ENCODE data around the gene SH3BP4. TPM values are rescaled to one million over a fixed set of nuclear protein-coding genes. Genes with fewer than 3 reads are reported as not detected.

The SH3BP4 gene
- total and polyA plus RNA-seq, 2 of the 13 experiments (the other 11 are each of a cell fraction or from before 2014, with no cell fraction given): 34.6 to 99.1 TPM

DNA sequence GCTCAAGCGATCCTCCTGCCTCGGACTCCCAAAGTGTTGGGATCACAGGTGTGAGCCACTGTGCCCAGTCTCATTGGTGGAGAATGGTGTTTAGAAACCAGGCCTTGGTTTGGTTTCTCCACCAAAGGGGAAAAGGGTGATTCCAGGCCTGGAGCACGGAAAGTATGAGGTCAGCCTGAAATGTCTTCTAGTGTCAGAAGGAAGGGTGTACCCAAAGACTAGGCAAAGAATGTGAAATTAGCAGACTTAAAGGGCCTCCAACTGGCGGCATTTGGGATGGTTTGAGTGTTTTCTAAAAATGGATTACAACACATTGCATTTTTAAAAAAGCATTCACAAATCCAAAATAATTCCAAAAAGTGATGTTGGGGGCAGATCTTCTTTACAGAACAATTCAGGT, 139.6 kb downstream of the SH3BP4 start:
- H2AFZ ChIP-seq (ENCODE audit: low read length): no peak overlapping the region
- no TSS peak for BruUV-seq (replicated peaks)
- no peak overlapping the region for H3K4me3 ChIP-seq (replicated peaks in 1 of 3; ENCODE audit: insufficient read depth in 1 of 3, low read depth in 2 of 3, low read length in 3 of 3)
- WGBS (ENCODE audit: low lambda C conversion rate): 71% methylated on average over 4 of the region's 4 CpGs
- intact Hi-C loops (cut with micrococcal nuclease; ENCODE audit: unreplicated experiment): no loop called here
- no peak overlapping the region for H3K9ac ChIP-seq (ENCODE audit: insufficient read depth, low read depth, low read length)
- no peak for DNase-seq (ENCODE audit: low spot score)
- ATAC-seq: no peak
- no peak overlapping the region for H3K27ac ChIP-seq (ENCODE audit: extremely low read length, insufficient read depth, low read length)
- POLR2A ChIA-PET: no interaction called here
- peaks cover 21% of the 10 kb centered on the region for H3K4me1 ChIP-seq (ENCODE audit: insufficient read depth, low read length)
- H3K36me3 ChIP-seq (replicated peaks in 1 of 2; ENCODE audit: control insufficient read depth in 1 of 2, insufficient read depth in 2 of 2, low read length in 2 of 2): no peaks in the 10 kb centered on the region
- in situ Hi-C loops (cut with HindIII; ENCODE audit: extremely low pct_ligation_motif_present, low pct_unique_long_range_greater_than_20kb): no loop called here
- H4K20me1 ChIP-seq (ENCODE audit: insufficient read depth, low read length): no peaks in the 10 kb centered on the region
- FAIRE-seq: no peak
- H3K79me2 ChIP-seq (ENCODE audit: insufficient read depth, low read length): no peaks in the 10 kb centered on the region
- H3K4me2 ChIP-seq (ENCODE audit: low read depth, low read length): no peak overlapping the region
- CTCF ChIA-PET (ENCODE audit: low intra/inter-chr PET ratio, low total read pairs): no interaction called here
- no peaks in the 10 kb centered on the region for H3K9me3 ChIP-seq (ENCODE audit: low read length)
- peaks cover 2 to 49% of the 10 kb centered on the region in 2 experiments; a peak in 4 of 5 replicates for H3K27me3 ChIP-seq (ENCODE audit: control insufficient read depth in 1 of 2, insufficient read depth in 2 of 2, low read length in 2 of 2)
- TF ChIP-seq, protein P1, sequence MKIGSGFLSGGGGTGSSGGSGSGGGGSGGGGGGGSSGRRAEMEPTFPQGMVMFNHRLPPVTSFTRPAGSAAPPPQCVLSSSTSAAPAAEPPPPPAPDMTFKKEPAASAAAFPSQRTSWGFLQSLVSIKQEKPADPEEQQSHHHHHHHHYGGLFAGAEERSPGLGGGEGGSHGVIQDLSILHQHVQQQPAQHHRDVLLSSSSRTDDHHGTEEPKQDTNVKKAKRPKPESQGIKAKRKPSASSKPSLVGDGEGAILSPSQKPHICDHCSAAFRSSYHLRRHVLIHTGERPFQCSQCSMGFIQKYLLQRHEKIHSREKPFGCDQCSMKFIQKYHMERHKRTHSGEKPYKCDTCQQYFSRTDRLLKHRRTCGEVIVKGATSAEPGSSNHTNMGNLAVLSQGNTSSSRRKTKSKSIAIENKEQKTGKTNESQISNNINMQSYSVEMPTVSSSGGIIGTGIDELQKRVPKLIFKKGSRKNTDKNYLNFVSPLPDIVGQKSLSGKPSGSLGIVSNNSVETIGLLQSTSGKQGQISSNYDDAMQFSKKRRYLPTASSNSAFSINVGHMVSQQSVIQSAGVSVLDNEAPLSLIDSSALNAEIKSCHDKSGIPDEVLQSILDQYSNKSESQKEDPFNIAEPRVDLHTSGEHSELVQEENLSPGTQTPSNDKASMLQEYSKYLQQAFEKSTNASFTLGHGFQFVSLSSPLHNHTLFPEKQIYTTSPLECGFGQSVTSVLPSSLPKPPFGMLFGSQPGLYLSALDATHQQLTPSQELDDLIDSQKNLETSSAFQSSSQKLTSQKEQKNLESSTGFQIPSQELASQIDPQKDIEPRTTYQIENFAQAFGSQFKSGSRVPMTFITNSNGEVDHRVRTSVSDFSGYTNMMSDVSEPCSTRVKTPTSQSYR (CRISPR knock-in tag; IDR thresholded peaks at IDR 0.05; ENCODE audit: borderline replicate concordance): no peak
- TF ChIP-seq RBM22 (optimal IDR thresholded peaks at IDR 0.05; ENCODE audit: low read length) (no peak), MEIS2 (CRISPR knock-in tag; IDR thresholded peaks at IDR 0.05) (no peak), RFXANK (CRISPR knock-in tag; IDR thresholded peaks at IDR 0.05) (no peak), ZNF570 (CRISPR knock-in tag; IDR thresholded peaks at IDR 0.05; ENCODE audit: borderline replicate concordance) (no peak), PTBP1 (IDR thresholded peaks at IDR 0.05; ENCODE audit: low read depth, low read length, poor library complexity, severe bottlenecking) (no peak), TCF7 (IDR thresholded peaks at IDR 0.05; ENCODE audit: low read depth) (no peak), SP2 (CRISPR knock-in tag; IDR thresholded peaks at IDR 0.05) (no peak)
- TF ChIP-seq, protein P2, sequence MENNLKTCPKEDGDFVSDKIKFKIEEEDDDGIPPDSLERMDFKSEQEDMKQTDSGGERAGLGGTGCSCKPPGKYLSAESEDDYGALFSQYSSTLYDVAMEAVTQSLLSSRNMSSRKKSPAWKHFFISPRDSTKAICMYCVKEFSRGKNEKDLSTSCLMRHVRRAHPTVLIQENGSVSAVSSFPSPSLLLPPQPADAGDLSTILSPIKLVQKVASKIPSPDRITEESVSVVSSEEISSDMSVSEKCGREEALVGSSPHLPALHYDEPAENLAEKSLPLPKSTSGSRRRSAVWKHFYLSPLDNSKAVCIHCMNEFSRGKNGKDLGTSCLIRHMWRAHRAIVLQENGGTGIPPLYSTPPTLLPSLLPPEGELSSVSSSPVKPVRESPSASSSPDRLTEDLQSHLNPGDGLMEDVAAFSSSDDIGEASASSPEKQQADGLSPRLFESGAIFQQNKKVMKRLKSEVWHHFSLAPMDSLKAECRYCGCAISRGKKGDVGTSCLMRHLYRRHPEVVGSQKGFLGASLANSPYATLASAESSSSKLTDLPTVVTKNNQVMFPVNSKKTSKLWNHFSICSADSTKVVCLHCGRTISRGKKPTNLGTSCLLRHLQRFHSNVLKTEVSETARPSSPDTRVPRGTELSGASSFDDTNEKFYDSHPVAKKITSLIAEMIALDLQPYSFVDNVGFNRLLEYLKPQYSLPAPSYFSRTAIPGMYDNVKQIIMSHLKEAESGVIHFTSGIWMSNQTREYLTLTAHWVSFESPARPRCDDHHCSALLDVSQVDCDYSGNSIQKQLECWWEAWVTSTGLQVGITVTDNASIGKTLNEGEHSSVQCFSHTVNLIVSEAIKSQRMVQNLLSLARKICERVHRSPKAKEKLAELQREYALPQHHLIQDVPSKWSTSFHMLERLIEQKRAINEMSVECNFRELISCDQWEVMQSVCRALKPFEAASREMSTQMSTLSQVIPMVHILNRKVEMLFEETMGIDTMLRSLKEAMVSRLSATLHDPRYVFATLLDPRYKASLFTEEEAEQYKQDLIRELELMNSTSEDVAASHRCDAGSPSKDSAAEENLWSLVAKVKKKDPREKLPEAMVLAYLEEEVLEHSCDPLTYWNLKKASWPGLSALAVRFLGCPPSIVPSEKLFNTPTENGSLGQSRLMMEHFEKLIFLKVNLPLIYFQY (CRISPR knock-in tag; IDR thresholded peaks at IDR 0.05; ENCODE audit: borderline replicate concordance): no peak
- TF ChIP-seq, protein P3, sequence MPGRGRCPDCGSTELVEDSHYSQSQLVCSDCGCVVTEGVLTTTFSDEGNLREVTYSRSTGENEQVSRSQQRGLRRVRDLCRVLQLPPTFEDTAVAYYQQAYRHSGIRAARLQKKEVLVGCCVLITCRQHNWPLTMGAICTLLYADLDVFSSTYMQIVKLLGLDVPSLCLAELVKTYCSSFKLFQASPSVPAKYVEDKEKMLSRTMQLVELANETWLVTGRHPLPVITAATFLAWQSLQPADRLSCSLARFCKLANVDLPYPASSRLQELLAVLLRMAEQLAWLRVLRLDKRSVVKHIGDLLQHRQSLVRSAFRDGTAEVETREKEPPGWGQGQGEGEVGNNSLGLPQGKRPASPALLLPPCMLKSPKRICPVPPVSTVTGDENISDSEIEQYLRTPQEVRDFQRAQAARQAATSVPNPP (CRISPR knock-in tag; IDR thresholded peaks at IDR 0.05): no peak
- TF ChIP-seq, protein P4, sequence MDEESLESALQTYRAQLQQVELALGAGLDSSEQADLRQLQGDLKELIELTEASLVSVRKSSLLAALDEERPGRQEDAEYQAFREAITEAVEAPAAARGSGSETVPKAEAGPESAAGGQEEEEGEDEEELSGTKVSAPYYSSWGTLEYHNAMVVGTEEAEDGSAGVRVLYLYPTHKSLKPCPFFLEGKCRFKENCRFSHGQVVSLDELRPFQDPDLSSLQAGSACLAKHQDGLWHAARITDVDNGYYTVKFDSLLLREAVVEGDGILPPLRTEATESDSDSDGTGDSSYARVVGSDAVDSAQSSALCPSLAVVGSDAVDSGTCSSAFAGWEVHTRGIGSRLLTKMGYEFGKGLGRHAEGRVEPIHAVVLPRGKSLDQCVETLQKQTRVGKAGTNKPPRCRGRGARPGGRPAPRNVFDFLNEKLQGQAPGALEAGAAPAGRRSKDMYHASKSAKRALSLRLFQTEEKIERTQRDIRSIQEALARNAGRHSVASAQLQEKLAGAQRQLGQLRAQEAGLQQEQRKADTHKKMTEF (CRISPR knock-in tag; IDR thresholded peaks at IDR 0.05): no peak
- TF ChIP-seq, protein P5, sequence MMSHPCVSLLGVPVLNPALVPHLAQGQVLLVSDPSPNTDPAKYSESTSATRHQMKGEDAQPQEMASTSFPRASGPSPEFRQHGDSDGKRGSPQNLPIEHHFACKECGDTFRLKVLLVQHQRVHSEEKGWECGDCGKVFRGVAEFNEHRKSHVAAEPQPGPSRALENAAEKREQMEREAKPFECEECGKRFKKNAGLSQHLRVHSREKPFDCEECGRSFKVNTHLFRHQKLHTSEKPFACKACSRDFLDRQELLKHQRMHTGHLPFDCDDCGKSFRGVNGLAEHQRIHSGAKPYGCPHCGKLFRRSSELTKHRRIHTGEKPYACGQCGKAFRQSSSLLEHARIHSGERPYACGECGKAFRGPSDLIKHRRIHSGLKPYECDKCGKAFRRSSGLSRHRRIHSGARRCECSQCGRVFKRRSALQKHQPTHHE (CRISPR knock-in tag; IDR thresholded peaks at IDR 0.05; ENCODE audit: borderline replicate concordance): no peak

Data from HepG2 (cell line).